Measurements from ENCODE around the gene AGAP1. TPM values are rescaled to one million over a fixed set of nuclear protein-coding genes. Genes with fewer than 3 reads are reported as not detected.
A peak's percentile ranks its signal among the peaks of the same experiment; 100 is the strongest.

Gene AGAP1
- total RNA-seq, 2 donors from 2014 or later, result 22.5 to 23.9 TPM

GRCh38 chr2:235675678-235676535 lies 182.1 kb downstream of the AGAP1 start:
- DNase-seq (no peak), ATAC-seq (peak in 1 of 2 donors; percentile 15)
- intact Hi-C loops (cut with DNase I), result loop anchor here in 1 of 2 donors (10.0 kb wide), 1 partner anchor 69 kb away; no protein-coding TSS in a partner anchor

- ATAC-seq, result no peak
- intact Hi-C loops (cut with DNase I), result loop anchor here in 1 of 2 donors (10.0 kb wide), 1 partner anchor 68 kb away; no protein-coding TSS in a partner anchor
- no peak for DNase-seq
Measured at GRCh38 chr2:235676536-235676799, 182.6 kb downstream of the AGAP1 start.

DNA sequence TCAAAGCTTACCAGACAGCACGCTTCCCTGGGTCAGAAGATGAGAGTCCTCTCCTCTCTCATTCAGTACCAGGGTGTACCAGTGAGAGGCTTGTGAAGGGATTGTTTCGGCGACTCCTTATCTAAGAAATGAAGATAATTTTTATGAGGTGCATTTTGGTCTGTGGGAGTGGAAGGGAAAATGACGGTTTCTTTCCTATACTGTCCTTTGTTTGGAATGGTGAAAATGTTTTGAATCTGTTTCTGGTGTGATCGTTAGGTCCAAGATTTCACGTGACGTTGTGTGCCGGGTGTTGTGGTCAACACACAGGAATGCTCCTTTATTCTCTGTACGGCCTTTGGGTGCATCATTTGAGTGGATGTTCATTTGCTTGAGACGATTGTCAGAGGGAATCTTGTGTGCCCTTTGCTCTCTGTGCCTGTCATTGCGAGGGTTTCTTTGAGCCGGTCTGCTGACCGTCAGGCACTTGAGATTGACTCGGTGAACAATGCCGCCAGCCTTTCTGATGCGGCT lies 183.5 kb downstream of the AGAP1 start:
- intact Hi-C loops (cut with DNase I), result loop anchor here in 1 of 2 donors (10.0 kb wide), 1 partner anchor 67 kb away; no protein-coding TSS in a partner anchor
- peak in 1 of 2 donors; percentile 75 for ATAC-seq
- DNase-seq, result no peak

DNA sequence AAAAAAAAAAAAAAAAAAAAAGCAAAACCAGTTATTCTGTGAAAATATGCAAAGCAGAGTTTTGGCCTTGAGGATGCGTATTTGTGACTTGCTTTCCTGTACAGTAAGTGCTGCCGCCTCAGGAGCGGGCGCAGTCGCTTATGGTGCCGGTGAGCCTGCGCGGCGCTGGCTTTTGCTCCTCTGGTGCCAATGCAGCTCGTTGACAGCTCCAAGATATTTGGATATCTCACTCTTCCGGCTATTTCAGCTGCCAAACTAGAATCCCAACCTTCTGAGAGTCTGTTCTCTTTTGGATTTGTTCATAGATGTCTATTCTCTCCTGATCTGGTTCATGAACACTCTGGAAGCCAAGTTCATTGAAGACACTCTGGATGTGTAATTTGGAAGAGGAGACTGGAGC lies 184.1 kb downstream of the AGAP1 start:
- ATAC-seq (peak; percentile 65), DNase-seq (no peak)
- intact Hi-C loops (cut with DNase I), result loop anchor here in 1 of 2 donors (10.0 kb wide), 1 partner anchor 67 kb away; no protein-coding TSS in a partner anchor

- DNase-seq (no peak), ATAC-seq (no peak)
- intact Hi-C loops (cut with DNase I), result loop anchor here in 1 of 2 donors (10.0 kb wide), 1 partner anchor 66 kb away; no protein-coding TSS in a partner anchor
Measured at GRCh38 chr2:235678712-235679111, 184.9 kb downstream of the AGAP1 start.

- no peak for ATAC-seq
- DNase-seq, result no peak
- intact Hi-C loops (cut with DNase I), result loop anchor here in 1 of 2 donors (10.0 kb wide), 1 partner anchor 65 kb away; no protein-coding TSS in a partner anchor
Measured at GRCh38 chr2:235679471-235679870, 185.6 kb downstream of the AGAP1 start.

DNA sequence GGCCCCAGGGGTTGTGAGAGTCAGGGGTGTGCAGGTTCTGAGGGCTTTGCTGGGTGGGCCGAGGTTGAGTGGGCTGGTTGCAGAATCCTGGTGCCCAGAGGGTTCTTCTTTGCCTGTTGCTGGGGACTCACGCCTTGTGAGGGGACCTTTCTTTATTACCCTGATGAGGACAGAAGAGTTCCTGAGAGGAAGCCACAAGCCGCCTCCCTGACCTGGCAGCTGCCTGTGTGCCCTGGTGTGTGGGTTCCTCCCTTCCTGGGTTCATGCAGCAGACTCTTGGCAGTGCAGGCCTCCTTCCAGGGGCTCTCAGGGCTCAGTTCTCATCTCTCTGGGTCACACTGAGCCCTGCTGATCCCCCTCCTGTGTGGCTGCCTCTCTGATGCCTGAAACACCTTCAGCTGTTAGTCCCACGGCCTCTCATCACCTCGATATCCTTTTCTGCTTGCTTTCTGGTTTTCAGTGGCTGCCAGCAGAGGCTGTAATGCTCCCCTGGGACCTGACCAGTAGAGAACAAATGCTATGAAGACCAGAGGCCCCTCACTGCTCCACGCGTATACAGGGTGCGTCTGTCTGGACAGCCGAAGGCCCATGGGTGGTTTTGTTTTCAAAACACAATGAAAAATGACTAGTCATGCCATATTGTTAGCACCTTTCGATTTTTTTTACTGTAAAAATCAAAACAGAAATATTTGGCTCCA lies 191.3 kb downstream of the AGAP1 start:
- ATAC-seq, result peak in 1 of 2 donors; percentile 35
- intact Hi-C loops (cut with DNase I), result no loop called here
- DNase-seq, result no peak

GRCh38 chr2:235688511-235689426 lies 194.9 kb downstream of the AGAP1 start:
- no peak for ATAC-seq
- DNase-seq, result no peak
- intact Hi-C loops (cut with DNase I), result no loop called here

- DNase-seq (no peak), ATAC-seq (no peak)
- intact Hi-C loops (cut with DNase I), result no loop called here
Measured at GRCh38 chr2:235689427-235689853, 195.6 kb downstream of the AGAP1 start.

DNA sequence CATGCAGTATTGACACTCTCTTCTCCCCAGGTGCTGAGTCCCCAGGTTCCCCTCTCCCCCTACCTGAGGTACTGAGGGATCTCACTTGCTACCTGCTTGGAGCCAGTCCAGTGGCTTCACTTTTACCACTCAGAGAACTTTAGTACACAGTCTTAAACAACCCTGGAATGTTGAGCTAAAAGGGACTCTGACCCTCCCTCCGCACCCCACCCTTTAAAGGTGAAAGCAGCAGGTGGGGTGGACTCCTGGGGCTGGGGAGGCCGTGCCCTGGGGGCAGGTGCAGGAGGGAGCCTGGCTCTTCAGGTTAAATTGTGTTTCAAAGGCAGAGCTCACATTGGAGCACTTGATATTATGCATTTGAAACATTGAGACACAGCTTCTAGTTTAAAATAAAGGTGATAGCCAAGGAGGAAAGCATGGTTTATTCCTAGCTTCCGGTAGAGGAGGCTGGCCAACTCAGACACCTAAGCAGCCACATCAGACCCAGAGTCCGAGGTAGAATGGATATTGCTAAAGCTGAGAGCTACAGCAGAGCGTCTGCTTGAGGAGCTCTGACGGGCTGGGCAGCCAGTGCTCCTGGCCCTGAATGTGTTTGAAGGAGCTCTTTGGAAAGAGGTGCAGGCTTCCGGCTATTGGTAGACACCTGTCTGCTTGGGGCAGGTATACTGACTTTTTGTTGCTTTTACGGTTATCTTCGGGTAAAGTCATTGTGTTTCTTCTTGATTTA lies 196.4 kb downstream of the AGAP1 start:
- DNase-seq (no peak), ATAC-seq (no peak)
- intact Hi-C loops (cut with DNase I), result no loop called here

- ATAC-seq (no peak), DNase-seq (no peak)
- intact Hi-C loops (cut with DNase I), result no loop called here
Measured at GRCh38 chr2:235690809-235691450, 197.1 kb downstream of the AGAP1 start.

DNA sequence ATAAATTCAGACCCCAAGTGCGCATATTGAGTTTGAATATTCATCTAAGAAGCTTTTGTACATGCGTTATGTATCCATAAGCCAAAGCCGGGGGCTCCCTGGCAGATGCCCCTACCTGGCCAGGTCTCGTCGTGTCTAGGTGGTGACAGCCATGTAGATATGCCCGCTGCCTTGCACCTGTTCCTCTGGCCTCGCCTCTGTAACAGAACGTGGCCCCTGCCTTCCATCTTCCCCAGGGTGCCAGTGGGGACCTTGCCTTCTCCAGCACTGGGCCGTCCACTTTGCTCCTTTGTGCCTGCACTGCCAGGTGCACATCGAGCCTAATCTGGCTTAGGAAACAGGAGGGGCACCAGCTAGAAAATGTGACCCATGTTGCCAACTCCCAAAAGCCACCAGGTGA lies 198.2 kb downstream of the AGAP1 start:
- no peak for ATAC-seq
- DNase-seq, result no peak
- intact Hi-C loops (cut with DNase I), result no loop called here

DNA sequence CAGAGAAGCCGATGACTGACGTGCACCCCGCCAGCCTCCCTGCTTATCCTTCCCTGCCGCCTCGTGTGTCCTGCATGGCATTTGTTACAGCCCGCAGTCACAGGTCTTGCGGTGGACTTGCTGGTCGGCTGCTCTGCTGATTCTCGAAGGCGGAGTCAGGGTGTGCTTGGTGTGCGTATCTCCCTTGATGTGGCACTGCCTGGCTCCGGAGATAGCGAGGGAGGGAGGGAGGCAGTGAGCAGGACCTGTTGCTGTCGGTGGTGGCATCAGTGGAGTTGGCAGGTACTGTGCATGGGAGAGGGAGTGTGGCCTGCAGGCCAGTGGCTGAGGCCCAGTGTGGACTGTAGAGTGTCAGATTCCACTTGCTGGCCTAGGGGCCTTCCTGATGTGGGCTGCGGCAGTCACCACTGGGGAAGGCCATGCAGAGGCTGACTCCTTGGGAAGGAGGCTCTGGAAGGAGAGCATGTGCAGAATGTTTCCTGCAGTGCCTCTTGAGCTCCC lies 198.9 kb downstream of the AGAP1 start:
- ATAC-seq, result peak in 1 of 2 donors; percentile 17
- no peak for DNase-seq
- intact Hi-C loops (cut with DNase I), result no loop called here

GRCh38 chr2:235693279-235693678 lies 199.4 kb downstream of the AGAP1 start:
- intact Hi-C loops (cut with DNase I), result no loop called here
- ATAC-seq, result no peak
- DNase-seq, result no peak

- ATAC-seq (no peak), DNase-seq (no peak)
- intact Hi-C loops (cut with DNase I), result no loop called here
Measured at GRCh38 chr2:235694721-235695601, 201.1 kb downstream of the AGAP1 start.

GRCh38 chr2:235695602-235695895 lies 201.7 kb downstream of the AGAP1 start:
- DNase-seq, result no peak
- no peak for ATAC-seq
- intact Hi-C loops (cut with DNase I), result no loop called here

DNA sequence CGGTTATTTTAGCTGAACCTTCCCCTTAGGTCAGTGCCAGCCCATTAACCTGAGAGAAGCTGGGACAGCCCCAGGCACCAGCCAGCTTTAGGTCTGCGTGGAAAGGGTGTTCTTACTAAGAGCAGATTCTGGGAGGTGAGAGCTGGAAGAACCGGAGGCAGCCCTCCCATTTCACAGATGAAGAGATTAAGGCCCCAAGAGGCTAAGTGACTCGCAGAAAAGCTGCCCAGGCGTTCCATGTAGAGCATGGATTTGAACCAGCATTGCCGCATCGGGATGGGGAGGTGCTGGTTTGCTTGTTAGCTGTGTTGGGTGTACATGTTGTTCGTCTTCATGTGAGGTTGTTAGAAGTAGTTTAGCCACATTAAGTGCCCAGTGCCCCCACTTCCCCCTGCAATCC lies 203.2 kb downstream of the AGAP1 start:
- ATAC-seq, result no peak
- intact Hi-C loops (cut with DNase I), result no loop called here
- DNase-seq, result no peak
